Medulla oblongata (tissue), 1 donor: Measurements from ENCODE around the gene SMARCD3.

Experiments
- DNase-seq: peaks from one replicate; pipeline ENCODE4 v3.0.0-alpha.2; 2015; ENCODE audit errors: extremely low spot score

SMARCD3 gene

DNA sequence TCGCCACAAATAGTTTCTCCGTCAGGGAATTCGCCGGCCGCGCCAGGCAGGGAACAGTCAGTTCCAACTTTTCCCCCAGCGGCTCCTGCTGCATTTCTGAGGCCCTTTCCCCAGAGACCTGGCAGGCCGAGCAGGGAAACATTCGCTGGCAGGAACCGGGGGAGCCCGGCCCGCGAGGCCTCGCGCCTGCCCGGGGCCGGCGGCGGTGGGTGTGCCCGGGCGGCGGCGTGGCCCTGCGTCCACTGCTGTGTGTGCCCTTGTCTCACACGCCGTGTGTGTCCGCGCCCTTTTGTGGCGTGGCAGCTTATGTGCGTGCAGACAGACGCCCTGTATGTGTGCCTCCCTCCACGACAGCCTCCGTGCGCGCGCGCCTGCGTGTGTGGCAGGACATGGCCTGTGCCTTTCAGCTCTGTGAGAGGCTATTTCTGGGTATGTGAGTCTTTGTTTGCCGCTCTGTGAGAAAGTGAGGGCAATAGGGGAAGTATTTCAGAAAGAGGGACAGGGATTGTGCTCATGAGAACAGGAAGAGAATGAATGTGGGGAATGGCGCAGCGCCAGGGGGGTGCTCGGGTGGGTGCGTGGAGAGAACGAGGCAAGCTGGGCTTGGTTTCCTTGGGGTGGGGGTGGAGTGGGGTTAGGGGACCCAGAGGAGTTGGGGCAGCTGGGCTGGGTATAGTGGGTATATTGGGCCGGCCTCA lies 689 bp upstream of the SMARCD3 start:
- peak; percentile 76 for DNase-seq

- no peak for DNase-seq
Measured at GRCh38 chr7:151247611-151248345, 716 bp downstream of the SMARCD3 start.

DNA sequence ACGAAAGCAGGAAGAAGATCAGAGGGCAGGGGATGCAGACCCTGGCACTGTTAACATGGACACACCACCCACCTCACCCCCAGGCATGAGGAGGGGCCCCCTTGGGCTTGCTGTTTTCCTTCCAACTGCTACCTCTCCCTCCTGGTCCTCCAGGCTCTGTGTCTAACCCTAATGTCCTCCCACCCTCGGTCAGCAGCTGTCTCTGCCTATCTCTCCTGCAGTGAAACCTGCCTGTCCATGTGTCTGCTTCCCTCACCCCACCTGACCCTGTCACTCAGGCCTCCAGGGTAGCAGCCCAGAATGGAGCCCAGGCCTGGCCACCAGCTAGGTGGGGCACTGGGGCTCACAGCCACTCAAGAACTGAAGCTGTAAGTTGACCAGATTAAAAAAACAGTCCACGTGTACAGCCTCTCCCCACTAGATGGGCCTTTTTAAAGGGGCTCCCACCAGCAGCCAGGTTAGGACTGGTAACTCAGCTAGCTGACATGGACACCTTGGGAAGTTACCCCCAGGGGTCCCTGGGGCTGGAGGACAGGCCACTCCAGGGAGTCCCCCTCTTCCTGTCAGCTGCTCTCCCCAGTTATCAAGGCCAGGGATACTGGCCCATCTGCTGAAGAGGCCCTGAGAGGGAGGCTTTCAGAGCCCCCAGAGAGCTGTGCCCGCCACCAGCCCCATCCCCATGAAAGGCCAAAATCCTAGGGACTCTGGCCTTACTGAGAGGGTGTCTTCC lies 1.5 kb downstream of the SMARCD3 start:
- DNase-seq: no peak

- no peak for DNase-seq
Measured at GRCh38 chr7:151246102-151246850, 2.2 kb downstream of the SMARCD3 start.

DNA sequence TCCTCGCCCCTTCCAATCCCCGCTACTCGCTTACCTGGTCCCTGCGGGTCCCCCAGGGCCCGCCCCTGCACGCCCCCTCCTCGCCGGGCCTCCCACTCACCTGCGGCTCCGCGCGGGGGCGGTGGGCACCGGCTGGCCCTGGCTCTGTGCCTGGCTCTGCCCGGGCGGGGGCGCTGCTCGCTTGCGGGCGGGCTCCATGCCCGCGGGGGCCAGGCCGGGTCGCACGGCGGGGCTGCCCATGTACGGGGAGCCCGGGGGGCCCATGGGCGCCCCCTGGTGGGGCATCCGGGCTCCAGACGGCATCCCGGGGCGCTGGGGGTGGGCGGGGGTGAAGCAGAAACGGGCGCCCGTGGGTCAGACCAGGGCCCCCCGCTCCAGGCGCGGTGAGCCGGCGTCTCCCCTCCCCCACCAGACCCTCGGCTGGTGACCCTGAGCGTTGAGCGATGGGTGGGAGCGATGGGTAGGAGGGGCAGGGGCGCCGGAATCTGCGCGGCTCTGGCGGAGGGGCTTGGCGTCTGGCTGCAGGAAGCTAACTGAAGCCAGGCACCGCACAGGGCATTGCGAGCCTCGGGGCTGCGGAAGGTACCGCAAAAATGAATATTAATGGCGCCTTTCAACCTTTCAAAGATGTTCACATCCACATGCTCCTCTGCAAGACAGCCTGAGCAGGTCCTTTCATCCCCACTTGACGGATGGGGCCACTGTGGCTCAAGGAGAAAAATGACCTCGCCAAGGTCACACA lies 3.0 kb downstream of the SMARCD3 start:
- no peak for DNase-seq

GRCh38 chr7:151244841-151245346 lies 3.6 kb downstream of the SMARCD3 start:
- DNase-seq: no peak

DNA sequence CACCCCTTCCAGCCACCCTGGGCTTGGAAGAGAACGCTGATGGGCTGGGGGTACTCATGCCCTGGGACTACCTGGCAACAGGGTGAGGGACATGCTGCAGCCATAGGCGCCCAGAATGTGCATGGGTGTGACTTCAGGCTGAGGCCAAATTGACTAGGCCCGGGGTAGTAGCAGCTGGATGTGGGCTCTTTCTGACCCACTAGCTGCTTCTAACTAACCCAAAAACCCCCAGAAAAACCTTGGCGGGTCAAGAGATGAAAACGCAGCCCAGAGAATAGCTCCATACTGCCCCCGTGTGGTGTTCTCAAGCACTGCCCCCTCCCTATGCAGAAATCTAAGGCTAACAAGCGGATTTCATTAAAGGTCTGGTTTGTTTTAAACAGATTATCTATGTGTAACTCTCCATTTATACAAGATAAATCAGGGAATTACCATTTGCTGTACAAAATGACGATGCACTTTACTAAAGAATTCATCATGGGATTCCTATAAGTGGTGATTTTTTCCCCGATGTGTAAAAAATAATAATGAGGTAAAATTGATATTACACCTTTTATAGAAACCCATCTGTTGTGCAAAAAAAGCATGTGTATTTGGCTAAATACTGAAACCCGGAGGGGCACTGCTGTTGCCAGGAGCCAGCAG lies 4.2 kb downstream of the SMARCD3 start:
- DNase-seq: peak; percentile 63

DNA sequence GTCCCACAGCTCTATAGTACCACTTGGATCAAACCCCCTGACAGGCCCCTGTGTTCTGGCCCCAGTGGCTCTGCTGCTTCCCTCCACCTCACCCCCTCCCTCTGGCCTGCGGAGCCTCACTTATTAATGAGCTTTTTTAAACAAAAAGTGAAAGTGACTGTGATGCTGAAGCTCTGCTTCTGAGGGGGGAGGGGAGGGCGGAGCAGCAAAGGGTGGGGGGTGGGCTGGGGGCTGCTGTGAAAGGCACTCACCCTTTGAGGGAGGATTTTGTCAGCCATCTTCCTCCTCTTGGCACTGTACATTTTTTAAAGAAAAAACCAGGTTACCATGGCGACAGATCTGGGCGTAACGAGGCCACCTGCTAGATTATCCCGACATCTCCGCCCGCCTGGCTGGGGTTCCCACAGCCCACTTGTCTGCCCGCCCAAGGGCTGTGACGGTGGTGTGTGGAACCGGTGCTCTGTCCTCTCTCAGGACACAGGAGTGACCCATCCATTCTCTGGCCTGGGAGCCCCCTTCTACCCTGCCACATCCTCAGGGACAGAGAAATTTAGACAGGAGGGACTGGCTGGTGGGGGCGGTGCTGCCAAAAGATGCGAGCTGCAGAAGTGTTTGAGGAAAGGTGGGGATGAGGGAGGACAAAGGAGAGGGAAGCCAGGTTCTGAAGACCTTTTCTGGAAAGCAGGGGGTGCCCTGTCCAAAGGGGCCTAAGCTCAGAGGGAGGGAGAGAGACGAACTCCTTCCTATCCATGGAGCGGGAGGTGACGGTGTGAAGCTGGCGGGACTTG lies 4.9 kb downstream of the SMARCD3 start:
- no peak for DNase-seq

- DNase-seq: no peak
Measured at GRCh38 chr7:151243045-151243349, 5.5 kb downstream of the SMARCD3 start.

GRCh38 chr7:151242159-151243044 lies 6.1 kb downstream of the SMARCD3 start:
- no peak for DNase-seq

DNA sequence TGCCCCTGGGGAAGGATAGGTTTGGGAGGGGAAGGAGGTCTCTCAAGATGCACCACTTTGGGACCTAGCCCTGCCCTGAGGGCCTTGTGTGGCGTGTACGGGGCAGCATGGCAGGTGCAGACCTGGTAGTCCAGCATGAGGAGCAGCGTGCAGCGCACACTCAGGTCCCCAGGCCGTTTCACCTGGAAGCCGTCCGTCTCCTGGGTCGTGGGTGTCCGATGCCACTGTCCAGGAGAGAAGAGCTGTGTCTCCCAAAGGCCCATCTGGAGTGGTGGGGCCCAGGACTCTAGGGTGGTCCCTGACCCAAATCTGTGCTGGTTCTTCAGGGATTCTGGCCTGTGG lies 6.8 kb downstream of the SMARCD3 start:
- DNase-seq: no peak

DNA sequence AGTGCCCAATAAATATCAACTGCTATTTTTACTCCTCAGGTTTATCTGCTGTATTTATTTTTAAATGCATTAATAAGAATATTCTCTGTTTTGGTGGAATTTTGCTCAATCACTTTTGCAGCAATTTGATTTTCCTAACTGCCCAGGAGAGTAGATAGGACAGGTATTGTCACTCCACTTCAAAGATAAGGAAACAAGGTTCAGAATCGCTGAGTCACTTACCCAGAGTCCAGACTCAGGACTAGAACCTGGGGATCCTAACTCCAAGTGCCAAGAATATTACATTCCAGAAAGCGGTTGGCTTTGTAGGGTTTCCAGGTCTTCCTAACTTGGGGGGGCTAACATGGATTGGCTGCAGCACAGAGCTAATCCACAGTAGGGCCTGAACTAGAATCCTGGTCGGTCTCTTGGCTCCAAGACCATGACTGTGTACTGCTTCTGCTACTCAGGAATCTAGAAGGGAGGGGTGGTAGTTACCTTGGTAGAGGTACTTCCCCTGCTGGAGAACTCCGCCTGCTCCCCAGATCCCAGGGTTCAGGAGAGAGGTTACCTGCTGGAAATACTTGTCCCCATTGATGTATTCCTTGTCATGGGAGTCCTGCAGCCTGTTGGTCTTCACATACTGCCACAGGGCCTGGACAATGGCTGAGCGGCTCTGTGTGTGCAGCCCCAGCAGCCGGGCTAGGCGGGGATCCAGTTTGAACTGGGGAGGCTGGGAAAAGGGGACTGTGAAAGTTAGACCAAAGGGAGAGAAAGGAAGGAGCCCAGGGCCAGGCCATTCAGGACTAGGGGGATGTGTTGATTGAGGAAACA lies 7.3 kb downstream of the SMARCD3 start:
- no peak for DNase-seq

- DNase-seq: no peak
Measured at GRCh38 chr7:151240536-151240935, 8.0 kb downstream of the SMARCD3 start.

- DNase-seq: no peak
Measured at GRCh38 chr7:151239837-151240459, 8.5 kb downstream of the SMARCD3 start.

GRCh38 chr7:151238924-151239836 lies 9.3 kb downstream of the SMARCD3 start:
- no peak for DNase-seq

GRCh38 chr7:151238190-151238810 lies 10.2 kb downstream of the SMARCD3 start:
- DNase-seq: no peak
